Keratinocyte (primary cell): ENCODE measurements around the gene APPL2. TPM values are rescaled to one million over a fixed set of nuclear protein-coding genes. Genes with fewer than 3 reads are reported as not detected.

Source experiments
- DNase-seq: peaks from one replicate; pipeline ENCODE4 v3.0.0-alpha.2; 2011; ENCODE audit warnings: low read depth, missing footprints, low spot score
- FAIRE-seq: peaks from 2 replicates; lab custom pipeline; 2011; peaks lifted over from hg19 to GRCh38; lab: Jason Lieb, UNC
- H2AFZ ChIP-seq: 2 replicates; pipeline ENCODE4 v1.6.0; 2012; ENCODE audit warnings: low read length, control low read depth, inconsistent platforms; ENCODE audit not compliant: control insufficient read depth
- H3K27ac ChIP-seq: 2 replicates; pipeline ENCODE4 v1.5.1; 2011; ENCODE audit warnings: low read length; ENCODE audit not compliant: control insufficient read depth, insufficient read depth
- H3K27me3 ChIP-seq: 3 replicates; pipeline ENCODE4 v1.6.0; 2011; ENCODE audit warnings: low read length; ENCODE audit not compliant: control insufficient read depth, insufficient read depth; ENCODE audit errors: extremely low read depth
- H3K36me3 ChIP-seq, 2 experiments: 2 replicates in 1 of 2; 3 replicates in 1 of 2; pipeline ENCODE4 v1.5.1; 2011; ENCODE audit warnings: low read length in 2 of 2, mild to moderate bottlenecking in 1 of 2; ENCODE audit not compliant: control insufficient read depth in 2 of 2, insufficient read depth in 2 of 2; ENCODE audit errors: extremely low read depth in 1 of 2
- H3K4me1 ChIP-seq: 3 replicates; pipeline ENCODE4 v1.5.1; 2011; ENCODE audit warnings: low read length; ENCODE audit not compliant: control insufficient read depth, insufficient read depth; ENCODE audit errors: extremely low read depth
- H3K4me2 ChIP-seq: 3 replicates; pipeline ENCODE4 v1.6.0; 2011; ENCODE audit warnings: low read depth, low read length; ENCODE audit not compliant: control insufficient read depth, insufficient read depth; ENCODE audit errors: extremely low read depth
- H3K4me3 ChIP-seq, 3 experiments: fragments of 200-600 bp in 1 of 3; sonication (generic) in 1 of 3; 2 replicates in 2 of 3; 3 replicates in 1 of 3; pipeline ENCODE4 v1.5.1; 2011 to 2016; ENCODE audit warnings: low read length in 3 of 3, mild to moderate bottlenecking in 3 of 3, control low read depth in 2 of 3, inconsistent platforms in 1 of 3, low read depth in 1 of 3, mixed read lengths in 1 of 3, mixed run types in 1 of 3, moderate library complexity in 1 of 3; ENCODE audit not compliant: control insufficient read depth in 2 of 3, insufficient read depth in 2 of 3; ENCODE audit errors: extremely low read depth in 1 of 3
- H3K79me2 ChIP-seq: 2 replicates; pipeline ENCODE4 v1.6.0; 2012; ENCODE audit warnings: low read length; ENCODE audit not compliant: control insufficient read depth, insufficient read depth
- H3K9ac ChIP-seq: 3 replicates; pipeline ENCODE4 v1.6.0; 2011; ENCODE audit warnings: low read length; ENCODE audit not compliant: control insufficient read depth, insufficient read depth; ENCODE audit errors: extremely low read depth
- H3K9me1 ChIP-seq: 3 replicates; pipeline ENCODE4 v1.6.0; 2011; ENCODE audit warnings: low read length; ENCODE audit not compliant: control insufficient read depth, insufficient read depth; ENCODE audit errors: extremely low read depth
- H3K9me3 ChIP-seq: 2 replicates; pipeline ENCODE4 v1.5.1; 2012; ENCODE audit warnings: low read depth, low read length; ENCODE audit not compliant: control insufficient read depth
- H4K20me1 ChIP-seq: 3 replicates; pipeline ENCODE4 v1.6.0; 2011; ENCODE audit warnings: low read length; ENCODE audit not compliant: control insufficient read depth, insufficient read depth; ENCODE audit errors: extremely low read depth
- CTCF ChIP-seq, 3 experiments: IDR thresholded peaks in 1 of 3; conservative IDR thresholded peaks in 1 of 3; optimal IDR thresholded peaks in 1 of 3; 2 replicates in 2 of 3; 3 replicates in 1 of 3; pipeline versions ENCODE3 to v1.5.1; 2011; ENCODE audit warnings: low read length in 3 of 3, mild to moderate bottlenecking in 3 of 3, moderate library complexity in 2 of 3, control low read depth in 1 of 3, inconsistent platforms in 1 of 3; ENCODE audit not compliant: insufficient read depth in 2 of 3; ENCODE audit errors: extremely low read depth in 1 of 3
- EZH2 ChIP-seq: IDR thresholded peaks from one replicate; pipeline ENCODE4 v1.6.1; 2012; ENCODE audit warnings: inconsistent platforms, mild to moderate bottlenecking, low read length, moderate library complexity
- dilution Hi-C: fragments of 300-500 bp; cut with MboI; formaldehyde crosslinking; loops from one replicate; pipeline ENCODE4 v1.7.0; 2020; ENCODE audit warnings: low sequenced_read_pairs; ENCODE audit not compliant: extremely low pct_ligation_motif_present
- polyA plus RNA-seq, 5 experiments: library from polyadenylated mRNA; depleted of rRNA in 3 of 5; stranded (reverse) in 3 of 5; stranded (forward) in 1 of 5; unstranded in 1 of 5; fragments of >200 nt; gene quantifications; 1 replicate in 1 of 5; 2 replicates in 3 of 5; 3 replicates in 1 of 5; pipeline versions ENCODE4 v1.2.1 to v1.2.3, GENCODE V29; 2011 to 2012; ENCODE audit warnings: missing spikeins in 2 of 5, low read depth in 1 of 5, low replicate concordance in 1 of 5

APPL2 gene
- polyA plus RNA-seq, 1 donor (not counting 4 experiments of a cell fraction or from before 2014, with no cell fraction given): 26.1 TPM

- FAIRE-seq (no peak), DNase-seq (no peak)
- H3K79me2 ChIP-seq: no peaks in the 10 kb centered on the region
- no peaks in the 10 kb centered on the region for H3K27me3 ChIP-seq
- no peak overlapping the region for H3K9ac ChIP-seq
- no peaks in the 10 kb centered on the region for H3K9me1 ChIP-seq
- no peak overlapping the region for H3K4me2 ChIP-seq
- H2AFZ ChIP-seq: no peak overlapping the region
- no peaks in the 10 kb centered on the region for H3K36me3 ChIP-seq
- peaks cover 16% of the 10 kb centered on the region for H3K4me1 ChIP-seq
- no peak for TF ChIP-seq EZH2
- TF ChIP-seq CTCF (optimal IDR thresholded peaks at IDR 0.05 in 1 of 3, IDR thresholded peaks at IDR 0.05 in 1 of 3, conservative IDR thresholded peaks at IDR 0.05 in 1 of 3; ENCODE audit: extremely low read depth in 1 of 3, insufficient read depth in 2 of 3, low read length in 3 of 3): no peak
- H4K20me1 ChIP-seq: no peaks in the 10 kb centered on the region
- no peaks in the 10 kb centered on the region for H3K9me3 ChIP-seq
- no peak overlapping the region for H3K4me3 ChIP-seq
- dilution Hi-C loops: no loop called here
- H3K27ac ChIP-seq: no peak overlapping the region
Measured at GRCh38 chr12:105261010-105261409, 25.0 kb upstream of the APPL2 start.

GRCh38 chr12:105259226-105259625, 23.3 kb upstream of the APPL2 start:
- Histone ChIP-seq H3K36me3 (no peaks in the 10 kb centered on the region), H3K79me2 (no peaks in the 10 kb centered on the region), H3K9ac (no peak overlapping the region), H2AFZ (no peak overlapping the region), H3K27me3 (no peaks in the 10 kb centered on the region), H3K27ac (no peak overlapping the region), H3K4me2 (no peak overlapping the region), H3K4me3 (no peak overlapping the region), H3K4me1 (peaks cover 34% of the 10 kb centered on the region), H4K20me1 (no peaks in the 10 kb centered on the region), H3K9me3 (no peaks in the 10 kb centered on the region), H3K9me1 (no peaks in the 10 kb centered on the region)
- dilution Hi-C loops: no loop called here
- no peak for DNase-seq
- no peak for FAIRE-seq
- TF ChIP-seq CTCF (optimal IDR thresholded peaks at IDR 0.05 in 1 of 3, IDR thresholded peaks at IDR 0.05 in 1 of 3, conservative IDR thresholded peaks at IDR 0.05 in 1 of 3; ENCODE audit: extremely low read depth in 1 of 3, insufficient read depth in 2 of 3, low read length in 3 of 3): no peak
